Peyer's patch (tissue), 4 donors: ENCODE data around the gene BPIFA3.

Experiments used
- POLR2A ChIP-seq, 2 donors: fragments of 450-650 bp; IDR thresholded peaks; one replicate each; pipeline ENCODE4 v1.5.1; 2017; ENCODE audit warnings: antibody characterized with exemption in 2 of 2, mild to moderate bottlenecking in 2 of 2, moderate library complexity in 2 of 2
- TF ChIP-seq, protein P1 (sequence below), 6 experiments: fragments of 450-650 bp in 4 of 6; fragments of 200-600 bp in 2 of 6; sonication (generic) in 1 of 6; IDR thresholded peaks; one replicate each; pipeline ENCODE4 v1.5.1; 2017 to 2019; ENCODE audit warnings: antibody characterized with exemption in 6 of 6, mild to moderate bottlenecking in 3 of 6, moderate library complexity in 1 of 6

DNA sequence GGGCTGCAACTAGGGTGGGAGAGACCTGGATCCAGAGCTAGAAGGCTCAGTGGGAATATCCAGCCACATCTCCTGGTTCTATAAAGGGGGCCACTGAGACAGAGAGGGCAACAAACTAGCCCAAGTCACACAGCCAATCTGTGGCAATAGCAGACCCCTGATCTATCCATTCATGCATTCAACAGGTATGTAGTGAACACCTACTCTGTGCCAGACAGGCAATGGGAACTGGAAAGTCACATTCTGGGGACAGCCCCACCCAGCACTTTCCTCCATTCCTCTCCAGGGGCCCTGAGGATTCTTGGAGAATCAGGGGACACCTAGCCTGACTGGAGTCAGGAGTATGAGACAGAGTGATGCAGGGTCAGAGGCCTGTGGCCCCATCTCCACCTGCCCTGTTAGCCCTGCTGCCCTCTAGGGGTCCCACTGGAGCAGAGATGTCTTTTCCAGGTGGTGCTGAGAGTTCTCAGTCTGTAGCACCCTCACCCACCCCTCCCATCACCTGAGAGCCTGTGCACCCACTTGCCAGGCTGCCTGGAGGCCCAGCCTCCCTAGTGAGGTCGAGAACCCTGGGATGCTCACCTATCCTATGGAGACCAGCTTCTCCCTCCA is 35.6 kb upstream of the BPIFA3 start:
- TF ChIP-seq POLR2A (IDR thresholded peaks at IDR 0.05) = no peak
- TF ChIP-seq, protein P1, sequence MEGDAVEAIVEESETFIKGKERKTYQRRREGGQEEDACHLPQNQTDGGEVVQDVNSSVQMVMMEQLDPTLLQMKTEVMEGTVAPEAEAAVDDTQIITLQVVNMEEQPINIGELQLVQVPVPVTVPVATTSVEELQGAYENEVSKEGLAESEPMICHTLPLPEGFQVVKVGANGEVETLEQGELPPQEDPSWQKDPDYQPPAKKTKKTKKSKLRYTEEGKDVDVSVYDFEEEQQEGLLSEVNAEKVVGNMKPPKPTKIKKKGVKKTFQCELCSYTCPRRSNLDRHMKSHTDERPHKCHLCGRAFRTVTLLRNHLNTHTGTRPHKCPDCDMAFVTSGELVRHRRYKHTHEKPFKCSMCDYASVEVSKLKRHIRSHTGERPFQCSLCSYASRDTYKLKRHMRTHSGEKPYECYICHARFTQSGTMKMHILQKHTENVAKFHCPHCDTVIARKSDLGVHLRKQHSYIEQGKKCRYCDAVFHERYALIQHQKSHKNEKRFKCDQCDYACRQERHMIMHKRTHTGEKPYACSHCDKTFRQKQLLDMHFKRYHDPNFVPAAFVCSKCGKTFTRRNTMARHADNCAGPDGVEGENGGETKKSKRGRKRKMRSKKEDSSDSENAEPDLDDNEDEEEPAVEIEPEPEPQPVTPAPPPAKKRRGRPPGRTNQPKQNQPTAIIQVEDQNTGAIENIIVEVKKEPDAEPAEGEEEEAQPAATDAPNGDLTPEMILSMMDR (IDR thresholded peaks at IDR 0.05) = no peak
